ENCODE results near the gene TNXB. TPM values are rescaled to one million over a fixed set of nuclear protein-coding genes. Genes with fewer than 3 reads are reported as not detected.
"Not testable (repeated sequence)": the region's sequence is repeated elsewhere in the genome, so short reads cannot be mapped to it uniquely, and the experiment has no call there.

TNXB gene
- total RNA-seq, 1 donor from 2014 or later, result 59.9 TPM

DNA sequence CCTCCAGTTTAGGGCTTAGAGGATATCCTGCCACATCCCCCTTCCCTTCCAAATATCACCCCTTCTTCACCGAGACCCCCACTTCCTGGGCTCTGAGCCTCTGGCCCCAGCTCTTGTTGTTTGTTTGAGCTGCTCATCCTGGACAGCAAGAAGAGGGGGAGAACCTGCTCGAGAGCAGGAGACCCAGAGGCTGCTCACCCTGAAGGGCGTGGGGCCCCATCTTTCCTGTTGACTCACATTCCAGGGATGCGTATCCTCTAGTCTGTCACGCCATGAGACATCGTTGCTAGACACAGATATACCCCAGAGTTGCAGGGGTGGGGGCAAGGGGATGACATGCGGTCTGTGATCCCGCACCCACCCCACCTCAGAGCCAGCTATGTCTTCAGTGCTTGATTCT is 5.7 kb upstream of the TNXB start:
- intact Hi-C loops (cut with DNase I), result no loop called here
- DNase-seq (ENCODE audit: low spot score), result no peak

DNA sequence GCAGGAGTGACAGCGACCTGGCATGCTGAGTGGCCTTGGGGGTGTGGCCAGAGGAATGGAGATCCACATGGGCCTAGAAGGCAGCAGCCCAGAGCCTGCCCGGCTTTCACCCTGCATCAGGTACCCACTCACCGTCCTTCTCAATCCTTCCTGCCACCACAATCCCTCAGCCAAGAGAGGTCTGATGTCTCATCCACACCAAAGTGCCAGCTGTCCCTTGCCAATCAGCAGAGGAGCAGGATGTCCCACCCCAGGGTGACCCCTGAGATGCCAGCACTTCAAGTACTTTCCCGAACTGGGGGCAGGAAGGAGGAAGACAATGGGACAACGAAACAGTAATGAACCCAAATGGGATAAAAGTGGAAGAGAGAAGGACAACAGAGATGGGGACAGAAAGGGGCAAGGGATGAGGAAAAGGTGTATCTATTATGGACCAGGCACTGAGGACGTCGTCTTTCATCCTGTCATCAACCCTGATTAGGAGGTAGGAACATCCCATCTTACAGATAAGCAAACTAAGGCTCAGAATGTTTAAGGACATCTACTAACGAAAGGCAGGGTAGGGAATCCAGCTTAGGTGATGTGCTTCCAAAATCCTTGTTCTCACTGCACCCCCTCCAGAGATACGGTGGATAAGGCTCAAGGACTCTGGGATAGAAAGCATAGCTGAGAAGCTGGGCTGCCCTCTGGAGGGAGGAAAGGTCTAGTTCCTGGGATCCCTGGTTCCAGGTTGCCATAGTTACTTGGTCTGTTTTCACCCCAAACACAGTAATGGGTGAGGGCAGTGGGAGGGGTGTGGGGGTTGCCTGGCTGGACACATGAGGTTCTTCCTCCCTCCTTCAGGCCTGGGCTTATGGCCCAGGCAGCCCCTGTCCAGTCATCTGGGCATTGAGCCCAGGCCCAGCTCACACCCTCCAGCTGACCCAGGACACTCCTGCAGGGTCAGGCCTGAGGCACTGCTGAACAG is 4.5 kb upstream of the TNXB start:
- DNase-seq (ENCODE audit: low spot score), result peak; percentile 83
- intact Hi-C loops (cut with DNase I), result no loop called here

DNA sequence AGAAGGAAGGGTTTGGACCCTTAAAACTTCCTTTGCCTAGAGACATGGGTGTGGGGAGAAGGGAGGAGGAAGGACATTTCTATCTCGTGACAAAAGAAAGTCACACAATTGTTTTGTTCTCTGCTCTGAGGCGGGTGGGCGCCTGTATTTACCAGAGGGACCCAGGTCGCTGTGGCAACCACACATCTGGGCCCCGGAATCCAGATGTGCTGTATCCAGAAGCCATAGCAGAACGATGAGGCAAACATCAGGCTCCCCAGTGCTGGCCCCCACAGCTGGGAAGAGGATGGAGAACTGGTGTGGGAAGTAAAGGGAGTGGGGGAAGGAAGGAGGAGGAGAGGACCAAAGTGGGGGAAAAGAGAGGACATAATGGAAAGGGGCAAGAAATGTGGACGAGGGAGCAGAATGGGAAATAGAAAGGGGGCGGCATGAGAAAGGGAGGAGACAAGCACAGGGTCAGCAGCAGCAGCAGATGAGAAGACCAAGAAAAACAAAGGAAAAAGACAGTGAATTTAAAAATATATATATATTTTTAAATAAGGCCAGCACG is 3.4 kb upstream of the TNXB start:
- no peak for DNase-seq (ENCODE audit: low spot score)
- intact Hi-C loops (cut with DNase I), result no loop called here

GRCh38 chr6:32111424-32112066 is 2.4 kb upstream of the TNXB start:
- DNase-seq (ENCODE audit: low spot score), result no peak
- intact Hi-C loops (cut with DNase I), result no loop called here

- DNase-seq (ENCODE audit: low spot score), result no peak
- intact Hi-C loops (cut with DNase I), result no loop called here
Observed at GRCh38 chr6:32110632-32111031, 1.5 kb upstream of the TNXB start.

DNA sequence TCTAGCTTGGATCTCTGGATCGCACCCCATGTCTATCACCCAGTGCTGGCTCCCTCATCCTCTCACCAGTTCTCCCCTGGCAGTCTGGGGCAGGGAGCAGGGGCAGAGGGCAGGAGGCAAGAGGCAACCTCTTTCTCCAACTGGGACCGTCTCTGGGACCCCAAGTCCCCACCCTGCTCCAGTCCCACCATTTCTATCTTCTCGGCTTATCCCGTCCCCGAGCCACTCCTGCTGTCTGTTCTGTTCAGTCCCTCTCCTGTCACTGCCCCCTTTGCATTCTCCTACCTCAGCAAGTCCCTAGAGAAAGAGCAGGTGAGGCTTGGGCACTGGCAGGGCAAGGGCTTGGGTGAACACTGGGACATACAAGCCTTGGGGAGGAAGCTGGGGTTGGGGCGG is 625 bp upstream of the TNXB start:
- DNase-seq (ENCODE audit: low spot score), result no peak
- intact Hi-C loops (cut with DNase I), result loop anchor here (2.0 kb wide), 1 partner anchor 63 kb away; no protein-coding TSS in a partner anchor

- no peak for DNase-seq (ENCODE audit: low spot score)
- intact Hi-C loops (cut with DNase I), result loop anchor here (2.0 kb wide), 1 partner anchor 62 kb away; no protein-coding TSS in a partner anchor
Observed at GRCh38 chr6:32108727-32109113, 418 bp downstream of the TNXB start.

DNA sequence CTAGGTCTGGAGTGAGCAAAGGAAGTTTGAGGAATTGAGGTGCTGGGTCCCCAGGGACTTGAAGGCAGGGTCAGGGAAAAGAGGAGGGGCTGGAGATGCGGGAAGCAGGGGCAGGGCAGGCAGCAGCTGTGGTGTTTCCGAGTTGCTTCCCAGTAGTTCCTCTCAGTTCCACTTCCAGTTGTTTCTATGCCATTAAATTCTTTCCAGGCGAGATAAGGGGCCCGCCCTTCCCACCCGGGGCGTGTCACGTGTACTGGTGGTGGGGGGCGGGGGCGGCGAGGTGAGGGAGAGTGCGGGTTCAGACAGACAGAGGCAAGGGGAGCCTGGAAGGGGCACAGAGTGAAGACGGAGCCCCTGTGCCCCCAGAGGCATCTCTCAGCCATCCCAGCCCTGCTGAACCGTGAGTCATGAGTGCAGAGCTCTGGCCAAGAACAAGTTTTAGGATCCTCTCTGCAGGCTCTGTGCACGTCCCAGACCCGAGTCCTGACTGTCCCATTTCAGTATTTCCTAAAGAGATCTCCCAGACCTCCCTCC is 977 bp downstream of the TNXB start:
- intact Hi-C loops (cut with DNase I), result loop anchor here (2.0 kb wide), 1 partner anchor 61 kb away; no protein-coding TSS in a partner anchor
- DNase-seq (ENCODE audit: low spot score), result peak; percentile 79

DNA sequence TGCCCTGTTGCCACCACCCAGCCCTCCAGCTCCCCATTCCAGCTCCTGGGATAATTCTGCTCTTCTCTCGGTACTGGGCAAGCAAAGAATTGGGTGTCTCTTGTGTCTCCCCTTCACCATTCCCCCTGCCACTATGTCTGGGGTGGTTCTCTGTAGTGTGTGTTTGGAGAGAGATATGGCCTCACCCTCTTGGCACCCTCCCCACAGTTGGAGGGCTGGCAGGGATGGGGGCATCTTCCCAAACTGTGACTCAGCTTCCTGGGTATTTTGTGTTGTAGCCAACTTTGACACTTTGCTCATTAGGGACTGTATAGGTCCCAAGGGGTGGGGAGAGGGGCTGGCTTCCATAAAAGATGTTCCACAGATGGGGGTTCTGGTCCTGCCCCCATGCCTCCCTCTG is 1.7 kb downstream of the TNXB start:
- DNase-seq (ENCODE audit: low spot score), result no peak
- intact Hi-C loops (cut with DNase I), result no loop called here

GRCh38 chr6:32105433-32105832 is 3.7 kb downstream of the TNXB start:
- no peak for DNase-seq (ENCODE audit: low spot score)
- intact Hi-C loops (cut with DNase I), result no loop called here

DNA sequence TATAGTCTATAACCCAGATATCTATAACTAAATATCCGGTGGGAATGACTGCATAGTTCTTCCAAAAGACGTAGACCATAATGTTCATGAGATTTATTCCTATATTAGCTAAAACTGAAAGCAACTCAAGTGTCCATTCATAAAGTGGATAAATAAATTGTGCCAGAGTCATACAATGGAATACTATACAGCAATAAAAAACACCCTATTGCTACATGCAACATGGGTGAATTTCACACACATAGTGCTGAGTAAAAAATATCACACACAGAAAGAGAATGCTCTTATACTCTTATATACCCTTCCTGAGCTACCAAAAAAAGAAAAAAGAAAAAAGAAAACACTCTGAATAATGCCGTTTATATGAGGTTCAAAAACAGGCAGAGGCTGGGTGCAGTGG is 6.9 kb downstream of the TNXB start:
- intact Hi-C loops (cut with DNase I), result no loop called here
- DNase-seq (ENCODE audit: low spot score), result no peak

DNA sequence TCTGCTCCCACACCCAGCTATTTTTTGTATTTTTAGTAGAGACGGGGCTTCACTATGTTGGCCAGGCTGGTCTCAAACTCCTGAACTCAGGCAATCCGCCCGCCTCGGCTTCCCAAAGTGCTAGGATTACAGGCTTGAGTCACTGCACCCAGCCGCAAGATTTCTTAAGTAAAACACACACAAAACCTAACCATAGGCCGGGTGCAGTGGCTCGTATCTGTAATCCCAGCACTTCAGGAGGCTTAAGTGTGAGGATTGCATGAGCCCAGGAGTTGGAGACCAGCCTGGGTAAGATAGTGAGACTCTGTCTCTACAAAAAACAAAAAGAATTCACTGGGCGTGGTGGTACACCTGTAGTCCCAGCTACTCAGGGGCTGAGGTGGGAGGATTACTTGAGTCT is 8.9 kb downstream of the TNXB start:
- intact Hi-C loops (cut with DNase I); DNase-seq (ENCODE audit: low spot score): not testable (repeated sequence)

GRCh38 chr6:32097364-32097763 is 11.8 kb downstream of the TNXB start:
- intact Hi-C loops (cut with DNase I), result no loop called here
- no peak for DNase-seq (ENCODE audit: low spot score)

DNA sequence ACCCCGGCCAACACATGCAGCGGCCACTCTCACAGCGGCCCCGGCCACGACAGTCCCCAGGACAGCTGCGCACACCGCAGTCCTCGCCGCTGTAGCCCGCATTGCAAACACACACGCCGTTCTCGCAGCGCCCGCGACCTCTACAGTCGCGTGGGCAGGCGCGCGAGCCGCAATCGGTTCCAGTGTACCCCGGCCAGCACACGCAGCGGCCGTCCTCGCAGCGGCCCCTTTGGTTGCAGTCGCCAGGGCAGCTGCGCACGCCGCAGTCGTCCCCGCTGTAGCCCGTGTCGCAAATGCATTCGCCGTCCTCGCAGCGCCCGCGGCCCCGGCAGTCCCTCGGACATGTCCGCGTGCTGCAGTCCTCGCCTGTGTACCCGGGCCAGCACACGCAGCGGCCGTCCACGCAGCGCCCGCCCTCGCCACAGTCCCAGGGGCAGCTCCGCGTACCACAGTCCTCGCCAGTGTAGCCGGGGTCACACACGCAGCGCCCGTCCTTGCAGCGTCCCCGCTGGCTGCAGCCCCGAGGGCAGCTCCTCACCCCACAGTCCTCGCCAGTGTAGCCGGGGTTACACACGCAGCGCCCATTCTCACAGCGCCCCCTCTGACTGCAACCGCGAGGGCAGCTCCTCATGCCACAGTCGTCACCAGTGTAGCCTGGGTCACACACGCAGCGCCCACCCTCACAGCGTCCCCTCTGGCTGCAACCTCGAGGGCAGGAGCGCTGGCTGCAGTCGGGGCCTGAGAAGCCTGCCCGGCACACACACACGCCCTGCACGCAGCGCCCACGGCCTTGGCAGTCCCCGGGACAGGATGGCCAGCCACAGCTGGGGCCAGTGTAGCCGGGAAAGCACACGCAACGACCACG is 12.5 kb downstream of the TNXB start:
- intact Hi-C loops (cut with DNase I), result no loop called here
- no peak for DNase-seq (ENCODE audit: low spot score)

DNA sequence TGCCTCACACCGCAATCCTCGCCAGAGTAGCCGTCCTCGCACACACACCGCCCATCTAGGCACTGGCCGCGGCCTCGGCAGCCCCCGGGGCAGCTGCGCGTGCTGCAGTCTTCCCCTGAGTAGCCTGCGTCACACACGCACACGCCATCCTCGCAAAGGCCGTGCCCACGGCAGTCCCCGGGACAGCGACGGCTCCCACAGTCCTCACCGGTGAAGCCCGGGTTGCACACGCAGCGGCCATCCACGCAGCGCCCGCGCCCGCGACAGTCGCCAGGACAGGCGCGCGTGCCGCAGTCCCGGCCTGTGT is 13.1 kb downstream of the TNXB start:
- intact Hi-C loops (cut with DNase I), result no loop called here

GRCh38 chr6:32095338-32096086 is 13.6 kb downstream of the TNXB start:
- intact Hi-C loops (cut with DNase I), result no loop called here
- DNase-seq (ENCODE audit: low spot score), result no peak

More for the DNA sequence above, 13.1 kb downstream of the TNXB start:
- no peak for DNase-seq (ENCODE audit: low spot score)

- intact Hi-C loops (cut with DNase I), result no loop called here
- DNase-seq (ENCODE audit: low spot score), result no peak
Observed at GRCh38 chr6:32092760-32093497, 16.2 kb downstream of the TNXB start.

All from cardiac septum (tissue), 1 donor.